GM13977 (cell line): ENCODE measurements around the gene TMEM266.
"Not testable (repeated sequence)": the region's sequence is repeated elsewhere in the genome, so short reads cannot be mapped to it uniquely, and the experiment has no call there.

Experiments
- DNase-seq: peaks from one replicate; pipeline ENCODE4 v3.0.0; 2012; ENCODE audit warnings: low spot score
- in situ Hi-C: fragments of 300-500 bp; cut with MboI; formaldehyde crosslinking; loops from one replicate; pipeline ENCODE4 v1.12.0; 2022; ENCODE audit warnings: low sequenced_read_pairs, low pct_unique_long_range_greater_than_20kb, mixed read lengths, inconsistent platforms; ENCODE audit not compliant: unreplicated experiment
- TF ChIP-seq, protein P1 (sequence below): IDR thresholded peaks from 2 replicates; pipeline ENCODE4 v1.5.1; 2012; ENCODE audit warnings: mild to moderate bottlenecking, control low read depth; ENCODE audit not compliant: insufficient read depth; ENCODE audit errors: extremely low read depth, missing control alignments

The TMEM266 gene, protein sequence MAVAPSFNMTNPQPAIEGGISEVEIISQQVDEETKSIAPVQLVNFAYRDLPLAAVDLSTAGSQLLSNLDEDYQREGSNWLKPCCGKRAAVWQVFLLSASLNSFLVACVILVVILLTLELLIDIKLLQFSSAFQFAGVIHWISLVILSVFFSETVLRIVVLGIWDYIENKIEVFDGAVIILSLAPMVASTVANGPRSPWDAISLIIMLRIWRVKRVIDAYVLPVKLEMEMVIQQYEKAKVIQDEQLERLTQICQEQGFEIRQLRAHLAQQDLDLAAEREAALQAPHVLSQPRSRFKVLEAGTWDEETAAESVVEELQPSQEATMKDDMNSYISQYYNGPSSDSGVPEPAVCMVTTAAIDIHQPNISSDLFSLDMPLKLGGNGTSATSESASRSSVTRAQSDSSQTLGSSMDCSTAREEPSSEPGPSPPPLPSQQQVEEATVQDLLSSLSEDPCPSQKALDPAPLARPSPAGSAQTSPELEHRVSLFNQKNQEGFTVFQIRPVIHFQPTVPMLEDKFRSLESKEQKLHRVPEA

DNA sequence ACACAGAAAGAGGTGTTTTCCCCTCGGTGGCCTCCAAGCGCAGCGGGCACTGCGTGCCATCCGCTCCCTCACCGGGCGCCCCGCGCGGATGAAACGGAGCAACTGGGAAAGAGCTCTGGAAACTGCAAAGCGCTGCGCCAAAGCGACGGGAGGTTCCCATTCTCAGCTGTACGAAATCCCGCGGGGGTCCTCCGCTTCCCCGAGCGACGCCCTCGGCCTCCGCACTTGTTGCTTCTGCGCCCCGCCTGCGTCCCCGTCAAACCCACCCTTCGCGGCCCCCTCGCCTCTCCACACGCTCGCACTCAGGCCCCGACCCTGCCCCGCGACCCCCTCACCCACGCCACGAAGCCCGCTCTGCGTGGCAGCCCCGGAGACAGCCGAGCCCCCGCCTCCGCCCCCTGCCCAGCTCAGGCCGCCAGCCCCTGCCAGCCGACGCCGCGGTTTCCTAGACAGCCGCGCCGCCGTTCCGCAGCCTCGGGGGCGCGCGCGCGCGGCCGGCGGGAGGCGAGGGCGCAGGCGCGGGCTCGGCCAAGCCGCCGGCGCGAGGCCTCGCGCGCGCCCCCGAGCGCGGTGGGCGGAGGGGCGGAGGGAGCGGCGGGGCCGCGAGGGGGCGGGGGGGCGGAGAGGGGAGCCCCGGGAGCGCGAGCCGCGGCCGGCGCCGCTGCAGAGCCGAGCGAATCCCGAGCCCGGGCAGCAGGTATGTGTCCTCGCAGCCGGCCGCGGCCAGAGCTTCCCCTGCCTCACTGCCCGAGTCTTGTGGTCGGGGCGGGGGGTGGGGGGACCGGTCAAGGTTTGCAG is at the start of gene TMEM266:
TSS of gene TMEM266 (plus strand) at position 666 of the 798 bp plus-strand sequence. CDS start 74,279 bp downstream, outside the sequence.
- TF ChIP-seq, protein P1, sequence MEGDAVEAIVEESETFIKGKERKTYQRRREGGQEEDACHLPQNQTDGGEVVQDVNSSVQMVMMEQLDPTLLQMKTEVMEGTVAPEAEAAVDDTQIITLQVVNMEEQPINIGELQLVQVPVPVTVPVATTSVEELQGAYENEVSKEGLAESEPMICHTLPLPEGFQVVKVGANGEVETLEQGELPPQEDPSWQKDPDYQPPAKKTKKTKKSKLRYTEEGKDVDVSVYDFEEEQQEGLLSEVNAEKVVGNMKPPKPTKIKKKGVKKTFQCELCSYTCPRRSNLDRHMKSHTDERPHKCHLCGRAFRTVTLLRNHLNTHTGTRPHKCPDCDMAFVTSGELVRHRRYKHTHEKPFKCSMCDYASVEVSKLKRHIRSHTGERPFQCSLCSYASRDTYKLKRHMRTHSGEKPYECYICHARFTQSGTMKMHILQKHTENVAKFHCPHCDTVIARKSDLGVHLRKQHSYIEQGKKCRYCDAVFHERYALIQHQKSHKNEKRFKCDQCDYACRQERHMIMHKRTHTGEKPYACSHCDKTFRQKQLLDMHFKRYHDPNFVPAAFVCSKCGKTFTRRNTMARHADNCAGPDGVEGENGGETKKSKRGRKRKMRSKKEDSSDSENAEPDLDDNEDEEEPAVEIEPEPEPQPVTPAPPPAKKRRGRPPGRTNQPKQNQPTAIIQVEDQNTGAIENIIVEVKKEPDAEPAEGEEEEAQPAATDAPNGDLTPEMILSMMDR: peak; percentile 8
- in situ Hi-C loops: loop anchor here (10.0 kb wide), 1 partner anchor 85 kb away; no protein-coding TSS in a partner anchor
- DNase-seq: peak; percentile 88

DNA sequence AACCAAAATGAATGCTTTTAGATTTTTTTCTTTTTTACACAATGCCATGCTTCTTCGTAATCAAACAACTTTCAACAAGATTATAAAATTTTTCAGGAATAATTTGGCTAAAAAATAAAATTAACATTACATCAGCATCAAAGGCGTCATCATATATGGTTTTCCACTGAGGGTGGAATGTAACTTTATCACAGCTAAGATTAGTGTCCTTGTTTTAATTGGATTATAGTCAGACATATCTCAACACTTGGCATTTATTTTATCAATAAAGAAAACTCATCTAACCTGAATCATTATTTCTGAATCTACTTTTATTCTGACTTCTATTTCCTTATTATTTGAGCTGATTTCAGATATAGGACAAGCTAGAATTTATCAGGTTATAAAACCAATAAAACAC is 49.2 kb upstream of the TMEM266 start:
- TF ChIP-seq, protein P1: no peak
- in situ Hi-C loops: no loop called here
- DNase-seq: no peak

DNA sequence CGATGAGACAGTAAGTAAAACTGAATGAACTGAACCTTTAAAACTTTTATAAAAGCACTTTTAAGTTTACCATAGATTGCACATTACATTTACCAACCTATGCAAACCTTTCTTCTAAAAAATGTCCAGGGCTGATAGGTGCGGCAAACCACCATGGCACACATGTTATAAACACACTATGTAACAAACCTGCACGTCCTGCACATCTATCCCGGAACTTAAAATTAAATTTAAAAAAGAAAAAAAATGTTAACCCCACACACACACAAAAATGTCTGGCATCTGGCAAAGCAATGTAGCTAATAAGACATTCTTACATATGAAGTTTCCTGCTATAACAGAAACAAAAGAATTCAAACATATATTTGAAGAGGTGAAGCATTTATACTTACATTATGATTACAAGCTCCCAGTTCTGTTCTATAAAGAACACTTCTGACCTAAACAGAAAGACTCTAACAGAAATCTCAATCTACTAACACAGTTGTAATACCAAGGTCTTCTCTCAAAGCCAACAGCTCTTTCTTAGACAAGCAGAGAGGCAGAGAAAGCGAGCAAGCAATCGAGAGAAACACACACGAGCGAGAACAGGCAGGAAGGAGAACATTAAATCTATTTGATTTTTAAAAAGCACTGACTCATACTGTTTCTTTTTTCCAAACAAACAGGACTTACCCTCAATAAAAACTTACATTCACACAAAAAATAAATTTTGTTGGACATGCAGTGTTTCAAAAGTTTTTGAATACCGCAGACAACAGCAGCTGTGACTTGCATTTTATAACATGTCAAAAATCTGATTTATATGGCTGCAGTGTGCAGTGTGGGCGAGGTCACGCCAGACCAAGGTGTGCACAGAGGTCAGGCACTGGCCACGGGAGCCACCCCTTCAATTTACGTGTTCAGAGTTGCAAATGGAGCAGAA is 47.9 kb upstream of the TMEM266 start, which contains the start of gene NRG4:
TSS of gene NRG4 (minus strand) at position 798 of the 925 bp plus-strand sequence. CDS start 1,194 bp downstream, outside the sequence.
- in situ Hi-C loops: no loop called here
- TF ChIP-seq, protein P1: no peak
- peak; percentile 5 for DNase-seq

DNA sequence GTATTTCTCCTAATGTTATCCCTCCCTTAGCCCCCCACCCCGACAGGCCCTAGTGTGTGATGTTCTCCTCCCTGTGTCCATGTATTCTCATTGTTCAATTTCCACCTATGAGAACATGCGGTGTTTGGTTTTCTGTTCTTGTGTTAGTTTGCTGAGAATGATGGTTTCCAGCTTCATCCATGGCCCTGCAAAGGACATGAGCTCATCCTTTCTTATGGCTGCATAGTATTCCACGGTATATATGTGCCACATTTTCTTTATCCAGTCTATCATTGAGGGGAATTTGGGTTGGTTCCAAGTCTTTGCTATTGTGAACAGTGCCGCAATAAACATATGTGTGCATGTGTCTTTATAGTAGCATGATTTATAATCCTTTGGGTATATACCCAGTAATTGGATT is 46.3 kb upstream of the TMEM266 start:
- DNase-seq, in situ Hi-C loops: not testable (repeated sequence)

DNA sequence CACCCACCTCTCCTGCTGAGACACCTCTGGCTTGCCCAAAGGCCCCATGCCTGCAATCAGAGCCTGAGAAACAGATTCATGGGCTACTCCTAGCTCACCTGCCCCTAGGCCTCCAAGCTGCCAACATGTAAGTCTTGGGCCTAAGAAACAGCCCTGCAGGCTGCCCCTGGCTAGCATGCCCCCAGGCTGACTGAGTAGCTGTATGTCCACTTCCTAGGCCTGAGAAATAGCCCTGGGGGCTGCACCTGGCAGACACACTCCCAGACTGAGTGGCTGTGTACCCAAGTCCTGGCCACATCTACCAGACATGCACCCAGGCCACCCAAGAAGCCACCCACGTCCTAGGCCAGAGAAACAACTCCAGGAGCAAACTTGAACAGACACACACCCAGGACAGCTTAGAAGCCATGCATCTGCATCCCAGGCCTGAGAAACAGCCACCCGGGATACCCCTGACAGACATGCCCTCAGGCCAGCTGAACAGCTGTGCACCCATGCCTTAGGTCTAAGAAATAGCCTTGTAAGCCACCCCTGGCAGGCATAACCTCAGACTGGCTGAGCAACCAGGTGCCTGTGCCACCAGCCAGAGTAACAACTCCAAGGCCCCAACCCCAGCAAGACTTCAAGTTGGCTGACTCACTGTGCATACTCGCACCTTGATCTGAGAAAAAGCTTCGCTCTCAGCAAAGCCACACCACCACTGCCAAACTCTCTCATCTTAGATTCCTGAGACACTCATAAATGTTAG is 35.6 kb upstream of the TMEM266 start:
- in situ Hi-C loops: no loop called here
- DNase-seq: no peak
- TF ChIP-seq, protein P1: no peak

DNA sequence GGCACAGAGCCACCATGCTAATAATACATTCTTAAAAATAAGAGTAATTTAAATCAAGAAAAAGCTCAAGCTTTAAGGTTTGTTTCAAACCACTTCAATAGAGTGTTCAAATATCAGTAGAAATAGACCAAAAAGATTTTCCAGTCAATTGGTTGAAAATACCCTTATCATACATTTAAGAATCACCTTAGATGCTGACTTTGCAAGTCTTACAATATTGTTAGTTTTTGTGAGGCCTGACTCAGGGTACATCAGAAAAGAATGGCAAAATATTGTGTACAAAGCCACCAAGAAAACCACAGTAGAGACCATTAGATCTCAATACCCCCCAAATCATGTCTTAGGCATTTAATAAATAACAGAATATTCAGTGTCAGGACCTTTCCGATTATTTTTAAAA is 27.7 kb upstream of the TMEM266 start:
- in situ Hi-C loops: no loop called here
- DNase-seq: no peak
- TF ChIP-seq, protein P1: no peak
